GM19452 (cell line): ENCODE results near the gene SCAPER.

Experiments
- ATAC-seq: cut with Tn5 transposase; IDR thresholded peaks from one replicate; pipeline ENCODE4 v1.9.1; 2021; ENCODE audit not compliant: unreplicated experiment

The SCAPER gene

DNA sequence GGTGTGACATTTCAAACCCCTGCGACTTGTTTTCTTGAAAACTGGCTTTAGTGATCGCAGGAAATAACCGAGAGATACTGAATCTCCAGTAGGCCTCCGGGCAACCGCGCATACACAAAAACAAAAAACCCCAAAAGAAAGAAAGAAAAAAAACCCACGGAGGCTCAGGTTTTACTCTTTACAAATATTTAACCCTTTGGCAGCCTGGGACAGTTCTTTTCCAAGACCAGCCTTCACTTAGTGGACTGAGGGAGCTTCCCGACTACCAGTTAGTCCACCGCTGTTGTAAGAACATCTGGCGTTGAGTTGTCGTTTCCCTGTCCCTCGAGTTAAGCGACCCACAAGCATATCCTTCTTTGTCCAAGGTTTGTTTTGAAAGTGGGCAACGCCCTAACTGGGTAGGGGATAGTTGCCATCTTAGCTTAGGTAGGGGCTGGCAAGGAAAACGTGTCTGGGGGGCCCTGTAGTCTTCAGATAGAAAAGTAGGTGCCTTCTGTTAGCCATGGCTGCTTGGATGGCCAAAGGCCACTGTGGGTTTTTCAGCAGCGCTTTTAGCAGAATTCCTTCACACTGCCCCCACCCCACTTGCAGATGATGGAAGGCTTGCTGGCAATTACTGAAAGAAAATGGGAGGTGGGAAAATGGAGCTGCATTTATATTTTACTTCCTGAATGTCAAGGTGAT is 561.7 kb downstream of the SCAPER start:
- no peak for ATAC-seq

DNA sequence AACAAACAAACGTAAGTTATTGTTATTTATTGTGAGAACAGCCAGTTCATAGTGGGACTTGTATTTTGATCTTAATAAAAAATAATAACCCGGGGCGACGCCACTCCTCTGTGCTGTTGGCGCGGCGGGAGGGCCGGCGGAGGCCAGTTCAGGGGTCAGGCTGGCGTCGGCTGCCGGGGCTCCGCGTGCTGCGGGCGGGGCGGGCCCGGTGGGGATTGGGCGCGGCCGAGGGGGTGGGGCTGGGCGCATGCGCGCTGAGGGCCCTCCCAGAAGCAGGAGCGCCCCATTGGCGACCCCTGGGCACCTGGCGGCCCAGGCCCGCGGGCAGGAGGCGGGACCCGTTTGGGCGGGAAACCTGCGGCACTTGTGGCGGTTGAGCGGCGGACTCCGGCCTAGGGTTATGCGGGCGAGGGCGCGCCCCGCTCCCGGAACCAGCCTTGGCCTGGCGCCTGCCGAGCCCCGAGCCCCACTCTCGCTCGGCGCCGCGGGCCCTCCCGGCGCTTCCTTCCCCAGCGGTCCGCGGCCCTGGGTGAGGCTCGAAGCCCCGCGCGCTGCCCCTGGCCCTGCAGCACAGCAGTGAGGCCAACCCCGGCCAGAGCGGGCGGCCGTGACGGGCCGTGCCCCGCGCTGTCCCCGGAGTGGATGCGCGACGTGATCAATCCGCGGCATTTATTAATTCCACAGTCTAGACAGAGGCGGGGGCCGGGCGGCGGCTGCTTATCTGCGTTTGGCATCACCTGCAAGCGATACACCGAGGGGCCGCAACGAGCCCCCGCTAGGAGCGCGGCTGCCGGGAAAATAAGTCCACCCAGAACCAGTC is 562.5 kb downstream of the SCAPER start:
- no peak for ATAC-seq

DNA sequence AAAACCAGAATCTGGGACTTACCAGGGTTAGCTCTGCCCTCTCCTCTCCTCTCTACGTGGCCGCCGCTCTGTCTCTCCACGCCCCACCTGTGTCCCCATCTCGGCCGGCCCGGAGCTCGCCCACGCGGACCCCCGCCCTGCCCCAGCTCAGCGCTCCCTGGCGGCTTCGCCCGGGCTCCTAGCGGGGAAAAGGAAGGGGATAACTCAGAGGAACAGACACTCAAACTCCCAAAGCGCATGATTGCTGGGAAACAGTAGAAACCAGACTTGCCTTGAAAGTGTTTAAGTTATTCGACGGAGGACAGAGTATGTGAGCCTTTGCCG is 563.1 kb downstream of the SCAPER start:
- no peak for ATAC-seq

DNA sequence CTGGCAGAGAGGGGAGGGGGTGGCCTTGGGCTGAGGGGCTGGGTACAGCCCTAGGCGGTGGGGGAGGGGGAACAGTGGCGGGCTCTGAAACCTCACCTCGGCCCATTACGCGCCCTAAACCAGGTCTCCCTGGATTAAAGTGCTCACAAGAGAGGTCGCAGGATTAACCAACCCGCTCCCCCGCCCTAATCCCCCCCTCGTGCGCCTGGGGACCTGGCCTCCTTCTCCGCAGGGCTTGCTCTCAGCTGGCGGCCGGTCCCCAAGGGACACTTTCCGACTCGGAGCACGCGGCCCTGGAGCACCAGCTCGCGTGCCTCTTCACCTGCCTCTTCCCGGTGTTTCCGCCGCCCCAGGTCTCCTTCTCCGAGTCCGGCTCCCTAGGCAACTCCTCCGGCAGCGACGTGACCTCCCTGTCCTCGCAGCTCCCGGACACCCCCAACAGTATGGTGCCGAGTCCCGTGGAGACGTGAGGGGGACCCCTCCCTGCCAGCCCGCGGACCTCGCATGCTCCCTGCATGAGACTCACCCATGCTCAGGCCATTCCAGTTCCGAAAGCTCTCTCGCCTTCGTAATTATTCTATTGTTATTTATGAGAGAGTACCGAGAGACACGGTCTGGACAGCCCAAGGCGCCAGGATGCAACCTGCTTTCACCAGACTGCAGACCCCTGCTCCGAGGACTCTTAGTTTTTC is 563.6 kb downstream of the SCAPER start:
- ATAC-seq = no peak

DNA sequence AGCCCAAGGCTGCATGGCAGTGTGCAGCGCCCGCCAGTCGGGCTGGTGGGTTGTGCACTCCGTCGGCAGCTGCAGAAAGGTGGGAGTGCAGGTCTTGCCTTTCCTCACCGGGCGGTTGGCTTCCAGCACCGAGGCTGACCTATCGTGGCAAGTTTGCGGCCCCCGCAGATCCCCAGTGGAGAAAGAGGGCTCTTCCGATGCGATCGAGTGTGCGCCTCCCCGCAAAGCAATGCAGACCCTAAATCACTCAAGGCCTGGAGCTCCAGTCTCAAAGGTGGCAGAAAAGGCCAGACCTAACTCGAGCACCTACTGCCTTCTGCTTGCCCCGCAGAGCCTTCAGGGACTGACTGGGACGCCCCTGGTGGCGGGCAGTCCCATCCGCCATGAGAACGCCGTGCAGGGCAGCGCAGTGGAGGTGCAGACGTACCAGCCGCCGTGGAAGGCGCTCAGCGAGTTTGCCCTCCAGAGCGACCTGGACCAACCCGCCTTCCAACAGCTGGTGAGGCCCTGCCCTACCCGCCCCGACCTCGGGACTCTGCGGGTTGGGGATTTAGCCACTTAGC is 564.3 kb downstream of the SCAPER start:
- ATAC-seq = no peak

DNA sequence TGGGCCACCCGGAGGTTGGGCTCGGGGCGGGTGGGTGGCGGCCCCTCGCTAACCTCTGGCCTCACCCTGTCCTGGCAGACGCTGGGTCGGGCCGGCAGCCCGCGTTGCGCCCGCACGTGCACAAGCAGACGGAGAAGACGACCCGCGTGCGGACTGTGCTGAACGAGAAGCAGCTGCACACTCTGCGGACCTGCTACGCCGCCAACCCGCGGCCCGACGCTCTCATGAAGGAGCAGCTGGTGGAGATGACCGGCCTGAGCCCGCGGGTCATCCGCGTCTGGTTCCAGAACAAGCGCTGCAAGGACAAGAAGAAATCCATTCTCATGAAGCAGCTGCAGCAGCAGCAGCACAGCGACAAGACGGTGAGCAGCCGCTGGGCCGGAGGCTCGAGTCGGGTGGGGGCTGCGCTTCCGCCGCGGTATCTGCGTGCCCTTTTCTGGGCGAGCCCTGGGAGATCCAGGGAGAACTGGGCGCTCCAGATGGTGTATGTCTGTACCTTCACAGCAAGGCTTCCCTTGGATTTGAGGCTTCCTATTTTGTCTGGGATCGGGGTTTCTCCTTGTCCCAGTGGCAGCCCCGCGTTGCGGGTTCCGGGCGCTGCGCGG is 564.8 kb downstream of the SCAPER start:
- ATAC-seq = no peak

DNA sequence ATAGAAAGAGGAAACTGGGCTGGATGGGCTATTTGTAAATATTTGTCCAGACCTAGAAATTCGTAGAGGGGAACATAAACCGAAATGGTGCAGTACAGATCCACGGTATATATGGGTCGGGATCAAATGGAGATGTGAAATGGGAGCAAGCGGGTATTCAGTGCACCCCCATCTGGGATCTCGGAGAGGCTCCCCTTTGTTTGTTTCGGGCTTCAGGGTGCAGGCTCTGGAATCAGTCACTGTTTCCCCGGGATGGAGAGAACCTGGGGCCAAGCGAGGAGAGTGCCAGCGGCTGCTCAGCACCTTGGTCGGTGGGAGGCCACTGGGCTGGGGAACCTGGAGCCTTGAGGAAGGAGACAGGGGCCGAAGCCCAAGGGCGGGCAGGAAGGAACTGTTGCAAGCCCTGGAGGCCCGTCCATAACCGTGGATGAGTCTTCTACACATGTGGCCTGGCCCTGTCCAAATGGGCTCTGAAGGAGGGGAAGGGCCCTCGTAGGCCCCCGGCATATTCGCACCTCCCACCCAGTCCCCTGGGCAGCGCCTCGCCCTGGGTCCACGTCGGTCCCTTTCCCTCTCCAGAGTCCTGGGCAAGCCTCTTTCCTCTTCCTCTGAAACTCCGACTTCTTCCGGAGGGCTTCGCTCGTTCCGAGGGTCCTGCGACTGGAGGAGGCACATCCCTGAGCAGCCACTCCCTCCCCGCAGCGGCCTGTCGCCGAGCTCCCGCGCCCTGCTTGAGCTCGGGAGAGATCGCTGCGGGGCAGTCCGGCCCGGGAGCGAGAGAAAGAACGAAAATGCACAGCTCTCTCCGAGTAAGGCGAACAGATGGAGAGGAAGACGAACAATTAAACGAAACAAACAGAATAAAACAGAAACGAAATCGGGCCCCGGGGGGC is 565.6 kb downstream of the SCAPER start:
- ATAC-seq = no peak

DNA sequence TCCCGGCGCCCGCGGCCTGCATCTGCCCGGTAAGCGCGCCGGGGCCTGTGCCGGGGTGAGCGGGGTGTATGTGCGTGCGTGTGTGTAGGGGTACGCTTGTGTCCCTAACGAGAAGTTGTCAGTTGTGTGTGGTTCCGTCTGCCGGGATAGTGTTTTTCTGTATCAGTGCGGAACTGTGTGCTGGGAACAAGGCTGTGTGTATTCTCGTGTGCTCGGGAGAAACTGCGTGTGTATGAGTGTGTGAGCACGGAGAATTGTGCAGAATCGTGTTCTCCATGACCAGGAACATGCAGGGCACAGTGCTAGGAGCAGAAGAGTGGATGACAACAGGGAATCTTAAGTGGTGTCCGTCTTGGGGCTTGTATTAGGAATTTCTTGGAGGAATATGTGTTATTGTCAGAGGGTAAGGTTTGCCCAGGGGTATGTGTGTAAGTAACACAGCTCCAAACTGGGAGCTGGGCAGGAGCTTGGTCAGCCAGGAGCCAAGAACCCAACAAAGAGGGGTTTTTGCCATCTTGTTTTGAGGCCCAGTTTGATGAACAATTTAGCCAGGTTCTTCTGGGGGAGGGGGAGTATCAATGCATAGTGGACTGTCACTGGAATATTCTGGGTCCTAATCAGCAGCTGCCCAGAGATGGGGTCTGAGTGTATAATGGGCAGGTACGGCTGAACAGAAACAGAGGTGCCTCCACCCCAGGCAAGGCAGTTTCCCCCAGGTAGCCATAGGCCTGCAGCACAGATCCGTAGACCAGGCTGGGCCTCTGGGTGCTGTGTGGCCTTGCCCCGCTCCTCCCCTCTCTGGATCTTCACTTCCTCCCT is 566.4 kb downstream of the SCAPER start:
- ATAC-seq = no peak

DNA sequence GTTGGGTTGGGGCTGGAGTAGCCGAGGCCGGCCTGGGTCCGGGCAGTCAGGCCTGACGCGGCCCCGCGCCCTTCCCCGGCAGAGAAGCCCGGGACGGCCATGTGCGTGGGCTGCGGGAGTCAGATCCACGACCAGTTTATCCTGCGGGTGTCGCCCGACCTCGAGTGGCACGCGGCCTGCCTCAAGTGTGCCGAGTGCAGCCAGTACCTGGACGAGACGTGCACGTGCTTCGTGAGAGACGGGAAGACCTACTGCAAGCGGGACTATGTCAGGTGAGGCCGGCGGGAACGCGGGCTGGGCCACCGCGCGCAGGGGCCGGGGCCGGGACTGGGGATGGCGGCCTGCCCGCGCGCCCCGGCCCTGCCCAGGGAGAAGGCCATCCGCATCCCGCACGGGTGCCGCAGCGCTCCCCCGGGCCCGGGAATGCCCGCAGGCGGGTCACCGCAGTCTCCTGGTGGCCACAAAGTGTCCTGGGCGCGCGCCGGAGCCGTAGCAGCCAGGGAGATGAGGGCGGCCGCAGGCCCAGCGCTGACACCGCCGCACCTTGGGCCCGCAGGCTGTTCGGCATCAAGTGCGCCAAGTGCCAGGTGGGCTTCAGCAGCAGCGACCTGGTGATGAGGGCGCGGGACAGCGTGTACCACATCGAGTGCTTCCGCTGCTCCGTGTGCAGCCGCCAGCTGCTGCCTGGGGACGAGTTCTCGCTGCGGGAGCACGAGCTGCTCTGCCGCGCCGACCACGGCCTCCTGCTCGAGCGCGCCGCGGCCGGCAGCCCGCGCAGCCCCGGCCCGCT is 567.2 kb downstream of the SCAPER start:
- no peak for ATAC-seq

DNA sequence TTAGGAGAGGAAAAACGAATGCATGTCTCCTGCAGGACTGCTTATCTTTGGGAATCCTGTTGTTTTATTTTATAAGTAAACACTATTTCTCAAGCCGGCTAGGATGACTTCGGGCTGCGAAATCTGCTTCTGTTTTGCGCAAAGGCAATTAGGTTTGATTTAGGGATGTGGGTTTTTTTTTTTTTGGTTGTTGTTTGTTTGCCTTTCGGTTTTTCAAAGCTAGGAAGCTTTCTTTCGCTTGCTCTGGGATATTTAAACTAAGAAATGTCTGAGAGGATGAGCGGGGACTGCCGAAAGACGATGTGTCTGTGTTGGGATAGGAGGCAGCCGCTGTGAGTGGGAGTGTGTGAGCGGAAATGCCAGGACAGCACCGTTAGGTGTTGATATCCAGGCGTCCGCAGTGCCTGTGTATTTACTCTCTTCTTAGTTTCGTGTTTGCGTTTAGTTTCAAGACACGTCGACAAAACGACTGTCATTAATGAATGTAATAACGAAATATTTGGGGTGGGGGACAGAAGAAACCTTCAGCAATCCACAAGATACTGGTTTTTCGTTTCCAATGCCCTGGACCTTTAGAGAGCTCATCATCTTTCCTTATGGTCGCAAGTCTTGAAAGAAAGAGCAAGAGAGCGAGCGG is 568.0 kb downstream of the SCAPER start:
- ATAC-seq = no peak

DNA sequence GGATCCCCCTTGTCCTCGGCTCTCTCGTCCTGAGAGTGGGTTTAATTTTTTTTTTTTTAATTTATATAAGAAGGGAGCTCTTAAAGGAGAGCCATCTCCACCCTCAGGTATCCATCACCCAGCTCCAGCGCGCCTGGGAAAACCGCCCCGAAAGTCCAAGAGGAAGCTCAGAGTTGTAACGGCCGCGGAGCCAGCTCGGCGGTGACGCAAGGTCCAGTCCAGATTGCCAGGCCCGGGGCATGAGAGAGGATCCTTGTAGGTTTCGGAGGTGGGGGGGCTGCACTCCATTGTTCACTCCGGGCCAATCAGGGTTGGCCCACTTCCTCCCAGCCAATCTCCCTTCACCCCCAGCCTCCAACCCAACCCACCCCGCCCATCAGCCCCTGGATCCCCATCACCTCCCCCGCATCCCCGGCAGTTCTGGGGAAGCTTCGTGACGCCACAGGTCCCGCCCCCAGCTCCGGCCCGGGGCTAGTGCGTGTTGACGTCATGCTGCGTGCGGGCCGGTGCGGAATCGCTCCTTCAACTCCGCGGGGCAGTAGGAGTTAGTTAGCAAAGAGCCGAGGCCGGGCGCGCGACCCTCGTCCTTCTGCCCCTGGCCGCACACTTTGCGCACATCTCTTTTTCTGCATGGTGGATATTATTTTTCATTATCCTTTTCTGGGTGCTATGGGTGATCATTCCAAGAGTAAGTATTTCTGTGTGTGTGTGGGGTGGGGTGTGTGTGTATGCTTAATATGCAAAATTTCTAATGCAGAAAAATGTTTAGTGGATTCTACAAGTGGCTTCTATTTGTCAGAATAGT is 568.7 kb downstream of the SCAPER start, which contains the start of gene ISL2:
ISL2 (plus strand) TSS at position 520 of the 805 bp plus-strand sequence; CDS start at position 631, 111 bp downstream.
- ATAC-seq = peak; percentile 56

DNA sequence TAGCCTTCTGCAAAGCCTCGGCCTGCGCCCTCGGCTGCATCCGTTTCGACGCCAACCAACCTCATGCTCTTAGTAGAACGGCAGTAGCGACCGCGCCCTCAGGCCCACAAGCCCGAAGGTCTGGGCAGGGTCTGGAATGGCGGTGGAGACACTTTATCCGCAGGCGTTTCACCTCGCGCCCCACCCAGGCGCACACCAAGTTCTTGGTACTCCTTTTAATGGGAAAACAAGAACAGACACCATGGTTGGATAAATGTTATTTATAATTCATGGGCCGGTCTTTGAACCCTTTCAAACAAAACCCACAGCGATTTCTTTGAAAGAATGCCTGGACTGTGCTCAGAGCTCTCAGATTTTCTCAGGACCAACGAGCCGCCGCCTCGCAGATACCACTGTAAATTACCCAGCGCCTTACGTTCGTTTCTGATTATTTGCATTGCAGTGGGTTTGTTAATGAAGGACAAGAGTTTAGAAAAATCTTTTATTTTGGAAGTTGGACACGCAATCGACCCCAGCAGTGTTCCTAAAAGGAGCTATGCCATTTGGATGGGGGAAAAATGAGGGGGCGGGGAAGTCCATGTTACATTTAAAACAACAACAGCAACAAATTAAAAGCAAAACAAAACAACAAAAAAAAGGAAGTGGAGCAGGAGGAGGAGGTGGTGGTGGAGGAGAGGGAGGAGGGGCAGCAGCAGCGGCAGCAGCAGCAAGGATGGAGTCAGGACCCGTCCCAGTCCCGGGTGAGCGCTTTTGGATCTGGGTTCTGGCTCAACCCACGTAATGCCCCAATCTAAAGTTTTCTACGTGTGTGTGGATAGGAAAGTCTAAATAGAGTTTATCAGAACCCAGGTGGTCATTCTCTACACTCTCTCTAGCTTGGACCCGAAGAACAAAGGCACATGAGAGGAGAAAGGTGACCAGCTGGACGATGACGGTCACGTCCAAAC is 569.6 kb downstream of the SCAPER start:
- ATAC-seq = no peak

DNA sequence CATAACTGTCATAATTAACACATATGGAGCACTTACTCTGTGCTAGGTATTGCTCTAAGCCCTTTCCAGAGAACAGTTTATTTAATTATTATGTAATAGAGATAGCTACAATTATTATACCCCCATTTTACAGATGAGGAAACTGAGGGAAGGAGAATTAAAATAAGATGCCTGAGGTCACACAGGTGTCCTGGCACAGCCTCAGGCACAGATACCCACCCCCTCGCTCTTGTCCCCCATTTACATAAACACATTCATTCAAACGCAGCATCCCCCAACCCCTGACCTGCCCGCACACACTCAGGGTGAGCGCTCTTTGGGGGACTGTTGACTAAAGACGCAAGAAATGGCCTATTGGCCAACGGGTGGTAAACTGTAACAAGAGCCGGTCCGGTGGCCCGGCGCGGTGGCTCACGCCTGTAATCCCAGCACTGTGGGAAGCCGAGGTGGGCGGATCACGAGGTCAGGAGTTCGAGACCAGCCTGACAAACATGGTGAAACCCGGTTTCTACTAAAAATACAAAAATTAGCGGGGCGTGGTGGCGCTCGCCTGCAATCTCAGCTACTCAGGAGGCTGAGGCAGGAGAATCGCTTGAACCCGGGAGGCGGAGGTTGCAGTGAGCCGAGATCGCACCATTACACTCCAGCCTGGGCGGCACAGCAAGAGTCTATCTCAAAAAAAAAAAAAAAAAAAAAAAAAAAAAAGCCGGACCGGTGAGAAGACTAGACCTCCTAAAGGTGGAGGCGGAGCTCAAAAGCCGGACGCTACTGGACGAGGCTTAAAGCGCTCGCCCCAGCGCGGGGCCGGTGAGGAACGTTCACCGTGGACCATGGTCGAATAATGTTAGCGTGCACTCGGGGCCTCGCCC is 570.5 kb downstream of the SCAPER start:
- no peak for ATAC-seq

DNA sequence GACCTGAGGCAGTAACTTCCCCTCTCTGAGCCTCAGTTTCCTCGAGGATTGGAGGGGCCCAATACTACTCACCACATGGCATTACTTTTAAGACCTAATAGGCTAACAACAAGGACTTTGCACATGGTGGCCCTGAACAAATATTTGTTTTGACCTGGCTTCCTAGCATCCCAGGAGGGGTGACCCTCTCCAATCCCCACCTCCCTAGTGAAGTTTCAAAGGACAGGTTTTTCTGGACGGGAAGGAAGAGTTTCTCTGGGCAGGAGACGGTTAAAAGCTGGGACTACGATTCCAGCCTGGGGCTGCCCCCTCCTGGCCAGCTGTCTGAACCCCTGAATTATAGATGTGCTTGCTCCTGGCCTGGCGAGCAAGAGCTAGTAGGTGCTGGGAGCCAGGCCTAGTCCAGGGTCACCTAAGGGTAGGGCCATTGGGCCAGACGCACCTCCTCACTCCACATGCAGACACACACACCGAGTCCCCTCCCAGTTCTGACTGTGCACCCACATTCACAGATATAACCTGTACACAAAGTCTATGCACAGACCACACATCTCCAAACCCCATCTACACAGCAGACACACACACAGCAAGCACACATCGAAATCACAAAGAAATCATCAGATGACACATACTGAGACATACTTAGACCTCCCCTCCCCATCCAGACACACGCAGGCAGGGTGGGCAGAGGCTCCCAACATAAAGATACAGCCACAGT is 571.3 kb downstream of the SCAPER start:
- no peak for ATAC-seq

DNA sequence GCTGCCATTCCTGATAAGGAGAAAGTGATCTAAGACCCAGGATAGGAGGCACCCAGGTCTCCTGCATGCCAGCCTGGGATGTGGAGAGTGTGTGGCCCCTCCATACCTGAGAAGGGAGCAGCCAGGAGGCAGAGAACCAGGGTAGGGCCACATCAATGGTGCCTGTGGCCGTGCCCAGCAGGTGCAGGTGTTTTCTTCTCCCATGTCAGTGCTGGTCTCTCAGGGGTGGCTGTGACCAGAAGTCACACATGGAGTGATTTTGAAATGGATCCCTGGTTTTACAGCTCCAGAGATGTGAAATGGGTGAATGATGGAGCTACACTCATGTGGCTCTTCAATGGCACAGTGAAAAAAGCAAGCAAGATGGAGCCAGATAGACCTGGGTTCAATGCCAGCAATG is 571.8 kb downstream of the SCAPER start:
- no peak for ATAC-seq
